ENCODE measurements around the gene NR2C1.
A peak's percentile ranks its signal among the peaks of the same experiment; 100 is the strongest.

DNA sequence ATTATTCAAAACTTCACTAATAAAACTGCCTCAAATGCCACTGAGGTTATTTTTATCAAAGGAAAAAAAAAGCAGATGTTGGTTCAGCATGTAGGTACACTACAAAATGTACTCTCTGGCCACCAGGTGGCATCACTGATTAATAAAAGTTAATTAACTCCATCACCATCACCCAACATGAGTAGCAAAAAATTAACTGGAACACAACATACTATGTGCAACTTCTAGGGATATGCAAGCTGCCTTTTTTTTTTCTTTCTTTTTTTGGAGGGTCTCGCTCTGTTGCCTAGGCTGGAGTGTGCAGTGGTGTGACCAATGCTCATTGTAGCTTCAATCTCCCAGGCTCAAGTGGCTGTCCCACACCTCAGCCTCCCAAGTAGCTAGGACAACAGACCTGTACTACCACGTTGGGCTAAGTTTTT is 43.8 kb upstream of the NR2C1 start:
- TF ChIP-seq, protein P1, sequence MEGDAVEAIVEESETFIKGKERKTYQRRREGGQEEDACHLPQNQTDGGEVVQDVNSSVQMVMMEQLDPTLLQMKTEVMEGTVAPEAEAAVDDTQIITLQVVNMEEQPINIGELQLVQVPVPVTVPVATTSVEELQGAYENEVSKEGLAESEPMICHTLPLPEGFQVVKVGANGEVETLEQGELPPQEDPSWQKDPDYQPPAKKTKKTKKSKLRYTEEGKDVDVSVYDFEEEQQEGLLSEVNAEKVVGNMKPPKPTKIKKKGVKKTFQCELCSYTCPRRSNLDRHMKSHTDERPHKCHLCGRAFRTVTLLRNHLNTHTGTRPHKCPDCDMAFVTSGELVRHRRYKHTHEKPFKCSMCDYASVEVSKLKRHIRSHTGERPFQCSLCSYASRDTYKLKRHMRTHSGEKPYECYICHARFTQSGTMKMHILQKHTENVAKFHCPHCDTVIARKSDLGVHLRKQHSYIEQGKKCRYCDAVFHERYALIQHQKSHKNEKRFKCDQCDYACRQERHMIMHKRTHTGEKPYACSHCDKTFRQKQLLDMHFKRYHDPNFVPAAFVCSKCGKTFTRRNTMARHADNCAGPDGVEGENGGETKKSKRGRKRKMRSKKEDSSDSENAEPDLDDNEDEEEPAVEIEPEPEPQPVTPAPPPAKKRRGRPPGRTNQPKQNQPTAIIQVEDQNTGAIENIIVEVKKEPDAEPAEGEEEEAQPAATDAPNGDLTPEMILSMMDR (IDR thresholded peaks at IDR 0.05), result peak; percentile 63 to 92 (median 74)
- no peak for TF ChIP-seq POLR2A (IDR thresholded peaks at IDR 0.05)
